ENCODE data around the gene ASAP2.
"Not testable (repeated sequence)": the region's sequence is repeated elsewhere in the genome, so short reads cannot be mapped to it uniquely, and the experiment has no call there.

The ASAP2 gene

GRCh38 chr2:9266711-9267110, 60.1 kb downstream of the ASAP2 start:
- no peaks in the 10 kb centered on the region for H3K27me3 ChIP-seq (ENCODE audit: insufficient read depth, low read length, poor library complexity, severe bottlenecking)
- no peak overlapping the region for H2AFZ ChIP-seq (ENCODE audit: low read length)
- no peaks in the 10 kb centered on the region for H3K36me3 ChIP-seq (ENCODE audit: insufficient read depth, low read length)
- no peak overlapping the region for H3K4me3 ChIP-seq (ENCODE audit: low read length, poor library complexity, severe bottlenecking)
- no peak overlapping the region for H3K4me2 ChIP-seq (ENCODE audit: low read depth, low read length, poor library complexity, severe bottlenecking)
- H3K9ac ChIP-seq (ENCODE audit: low read depth, low read length, poor library complexity, severe bottlenecking), result no peak overlapping the region
- no peaks in the 10 kb centered on the region for H3K9me2 ChIP-seq (replicated peaks; ENCODE audit: low read depth, low read length)
- TF ChIP-seq CTCF (conservative IDR thresholded peaks at IDR 0.05; ENCODE audit: low read length) (no peak), EZH2phosphoT487 (IDR thresholded peaks at IDR 0.05; ENCODE audit: borderline replicate concordance) (no peak)
- no peaks in the 10 kb centered on the region for H4K20me1 ChIP-seq (ENCODE audit: insufficient read depth, low read length, poor library complexity, severe bottlenecking)
- no peaks in the 10 kb centered on the region for H3F3A ChIP-seq (ENCODE audit: low read depth)
- peaks cover 16% of the 10 kb centered on the region; the same call in 1 of the 2 replicates for H3K79me2 ChIP-seq (ENCODE audit: insufficient read depth, low read length)
- peaks cover 6% of the 10 kb centered on the region for H3K4me1 ChIP-seq (ENCODE audit: insufficient read depth, low read length, poor library complexity, severe bottlenecking)
- H3K9me3 ChIP-seq (ENCODE audit: insufficient read depth, low read depth, low read length), result no peaks in the 10 kb centered on the region

GRCh38 chr2:9267286-9267685, 60.7 kb downstream of the ASAP2 start:
- not testable (repeated sequence) for H3K27me3 ChIP-seq (ENCODE audit: insufficient read depth, low read length, poor library complexity, severe bottlenecking); H3K4me2 ChIP-seq (ENCODE audit: low read depth, low read length, poor library complexity, severe bottlenecking); H4K20me1 ChIP-seq (ENCODE audit: insufficient read depth, low read length, poor library complexity, severe bottlenecking); H3K36me3 ChIP-seq (ENCODE audit: insufficient read depth, low read length); H3F3A ChIP-seq (ENCODE audit: low read depth); H3K4me3 ChIP-seq (ENCODE audit: low read length, poor library complexity, severe bottlenecking); H3K9me3 ChIP-seq (ENCODE audit: insufficient read depth, low read depth, low read length); H3K9me2 ChIP-seq (replicated peaks; ENCODE audit: low read depth, low read length); H2AFZ ChIP-seq (ENCODE audit: low read length); H3K4me1 ChIP-seq (ENCODE audit: insufficient read depth, low read length, poor library complexity, severe bottlenecking); H3K9ac ChIP-seq (ENCODE audit: low read depth, low read length, poor library complexity, severe bottlenecking)
- peaks cover 20% of the 10 kb centered on the region; the same call in 1 of the 2 replicates for H3K79me2 ChIP-seq (ENCODE audit: insufficient read depth, low read length)

GRCh38 chr2:9268301-9269080, 61.9 kb downstream of the ASAP2 start:
- peaks cover 7% of the 10 kb centered on the region for H3K4me1 ChIP-seq (ENCODE audit: insufficient read depth, low read length, poor library complexity, severe bottlenecking)
- no peaks in the 10 kb centered on the region for H3K9me3 ChIP-seq (ENCODE audit: insufficient read depth, low read depth, low read length)
- H3K9ac ChIP-seq (ENCODE audit: low read depth, low read length, poor library complexity, severe bottlenecking), result no peak overlapping the region
- H3K36me3 ChIP-seq (ENCODE audit: insufficient read depth, low read length), result no peaks in the 10 kb centered on the region
- TF ChIP-seq CTCF (conservative IDR thresholded peaks at IDR 0.05; ENCODE audit: low read length) (no peak), EZH2phosphoT487 (IDR thresholded peaks at IDR 0.05; ENCODE audit: borderline replicate concordance) (no peak)
- no peaks in the 10 kb centered on the region for H3F3A ChIP-seq (ENCODE audit: low read depth)
- H3K4me3 ChIP-seq (ENCODE audit: low read length, poor library complexity, severe bottlenecking), result no peak overlapping the region
- no peak overlapping the region for H3K4me2 ChIP-seq (ENCODE audit: low read depth, low read length, poor library complexity, severe bottlenecking)
- no peak overlapping the region for H2AFZ ChIP-seq (ENCODE audit: low read length)
- no peaks in the 10 kb centered on the region for H4K20me1 ChIP-seq (ENCODE audit: insufficient read depth, low read length, poor library complexity, severe bottlenecking)
- H3K79me2 ChIP-seq (ENCODE audit: insufficient read depth, low read length), result peaks cover 24% of the 10 kb centered on the region; the same call in 1 of the 2 replicates
- H3K27me3 ChIP-seq (ENCODE audit: insufficient read depth, low read length, poor library complexity, severe bottlenecking), result no peaks in the 10 kb centered on the region
- H3K9me2 ChIP-seq (replicated peaks; ENCODE audit: low read depth, low read length), result no peaks in the 10 kb centered on the region

GRCh38 chr2:9269295-9269694, 62.7 kb downstream of the ASAP2 start:
- Histone ChIP-seq H3K9me2 (replicated peaks; ENCODE audit: low read depth, low read length) (no peaks in the 10 kb centered on the region), H3F3A (ENCODE audit: low read depth) (no peaks in the 10 kb centered on the region), H3K36me3 (ENCODE audit: insufficient read depth, low read length) (no peaks in the 10 kb centered on the region), H4K20me1 (ENCODE audit: insufficient read depth, low read length, poor library complexity, severe bottlenecking) (no peaks in the 10 kb centered on the region), H3K4me1 (ENCODE audit: insufficient read depth, low read length, poor library complexity, severe bottlenecking) (peaks cover 15% of the 10 kb centered on the region), H3K27me3 (ENCODE audit: insufficient read depth, low read length, poor library complexity, severe bottlenecking) (no peaks in the 10 kb centered on the region), H2AFZ (ENCODE audit: low read length) (no peak overlapping the region), H3K4me2 (ENCODE audit: low read depth, low read length, poor library complexity, severe bottlenecking) (no peak overlapping the region), H3K9me3 (ENCODE audit: insufficient read depth, low read depth, low read length) (no peaks in the 10 kb centered on the region), H3K79me2 (ENCODE audit: insufficient read depth, low read length) (peaks cover 31% of the 10 kb centered on the region; the same call in 1 of the 2 replicates), H3K9ac (ENCODE audit: low read depth, low read length, poor library complexity, severe bottlenecking) (no peak overlapping the region), H3K4me3 (ENCODE audit: low read length, poor library complexity, severe bottlenecking) (no peak overlapping the region)
- TF ChIP-seq EZH2phosphoT487 (IDR thresholded peaks at IDR 0.05; ENCODE audit: borderline replicate concordance), result no peak
- no peak for TF ChIP-seq CTCF (conservative IDR thresholded peaks at IDR 0.05; ENCODE audit: low read length)
